Stimulated activated CD8-positive, alpha-beta memory T cell treated with anti-CD3 and anti-CD28 coated beads, Interleukin-7, amount 100 ng/mL, for 24 hours (primary cell): ENCODE data around the gene EEF2K.

ENCODE experiments used
- DNase-seq: peaks from one replicate; pipeline ENCODE4 v3.0.0-alpha.2; 2020; ENCODE audit warnings: low read depth

Gene EEF2K

GRCh38 chr16:22317625-22318024 is 111.5 kb downstream of the EEF2K start:
- no peak for DNase-seq

GRCh38 chr16:22318690-22319358 is 112.7 kb downstream of the EEF2K start:
- DNase-seq, result peak; percentile 19

- no peak for DNase-seq
Measured at GRCh38 chr16:22320572-22321339, 114.7 kb downstream of the EEF2K start.

- peak; percentile 26 for DNase-seq
Measured at GRCh38 chr16:22321340-22322001, 115.4 kb downstream of the EEF2K start.

- no peak for DNase-seq
Measured at GRCh38 chr16:22322021-22322471, 116.0 kb downstream of the EEF2K start.

GRCh38 chr16:22322741-22323140 is 116.7 kb downstream of the EEF2K start:
- no peak for DNase-seq

- no peak for DNase-seq
Measured at GRCh38 chr16:22323173-22323958, 117.3 kb downstream of the EEF2K start.

- no peak for DNase-seq
Measured at GRCh38 chr16:22323959-22324786, 118.1 kb downstream of the EEF2K start.

GRCh38 chr16:22324787-22325597 is 118.9 kb downstream of the EEF2K start:
- no peak for DNase-seq

- no peak for DNase-seq
Measured at GRCh38 chr16:22325598-22326368, 119.7 kb downstream of the EEF2K start.

- no peak for DNase-seq
Measured at GRCh38 chr16:22326369-22326652, 120.2 kb downstream of the EEF2K start.

GRCh38 chr16:22326771-22327445 is 120.8 kb downstream of the EEF2K start:
- no peak for DNase-seq

- DNase-seq, result no peak
Measured at GRCh38 chr16:22327446-22327775, 121.3 kb downstream of the EEF2K start.

- no peak for DNase-seq
Measured at GRCh38 chr16:22328081-22328725, 122.1 kb downstream of the EEF2K start.

- DNase-seq, result no peak
Measured at GRCh38 chr16:22329199-22329695, 123.2 kb downstream of the EEF2K start.

GRCh38 chr16:22330326-22330725 is 124.2 kb downstream of the EEF2K start:
- DNase-seq, result no peak

GRCh38 chr16:22333457-22333994 is 127.4 kb downstream of the EEF2K start:
- no peak for DNase-seq

- no peak for DNase-seq
Measured at GRCh38 chr16:22335668-22336246, 129.7 kb downstream of the EEF2K start.
